ENCODE data around the gene GMPPA.

DNA sequence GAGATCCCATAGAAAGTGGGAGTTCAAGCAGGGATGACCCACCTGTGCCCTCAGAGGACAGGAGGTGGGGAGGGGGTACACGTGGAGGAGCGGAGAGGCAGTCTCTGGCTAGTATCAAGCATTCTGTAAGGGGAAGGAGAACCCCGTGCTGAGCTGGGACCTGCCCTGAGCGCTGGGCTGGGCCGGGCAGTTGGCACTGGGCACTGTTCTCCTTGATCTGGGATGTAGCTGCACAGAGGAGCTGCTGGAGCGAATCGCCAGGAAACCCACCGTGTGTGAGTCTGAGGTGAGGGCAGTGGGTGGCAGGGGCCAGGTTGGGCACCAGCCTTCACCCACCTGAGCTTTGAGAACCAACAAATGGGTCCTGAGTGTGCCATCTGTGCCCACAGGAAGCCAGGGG is 19.8 kb upstream of the GMPPA start:
- no peak for TF ChIP-seq POLR2A (IDR thresholded peaks at IDR 0.05)
- TF ChIP-seq, protein P1, sequence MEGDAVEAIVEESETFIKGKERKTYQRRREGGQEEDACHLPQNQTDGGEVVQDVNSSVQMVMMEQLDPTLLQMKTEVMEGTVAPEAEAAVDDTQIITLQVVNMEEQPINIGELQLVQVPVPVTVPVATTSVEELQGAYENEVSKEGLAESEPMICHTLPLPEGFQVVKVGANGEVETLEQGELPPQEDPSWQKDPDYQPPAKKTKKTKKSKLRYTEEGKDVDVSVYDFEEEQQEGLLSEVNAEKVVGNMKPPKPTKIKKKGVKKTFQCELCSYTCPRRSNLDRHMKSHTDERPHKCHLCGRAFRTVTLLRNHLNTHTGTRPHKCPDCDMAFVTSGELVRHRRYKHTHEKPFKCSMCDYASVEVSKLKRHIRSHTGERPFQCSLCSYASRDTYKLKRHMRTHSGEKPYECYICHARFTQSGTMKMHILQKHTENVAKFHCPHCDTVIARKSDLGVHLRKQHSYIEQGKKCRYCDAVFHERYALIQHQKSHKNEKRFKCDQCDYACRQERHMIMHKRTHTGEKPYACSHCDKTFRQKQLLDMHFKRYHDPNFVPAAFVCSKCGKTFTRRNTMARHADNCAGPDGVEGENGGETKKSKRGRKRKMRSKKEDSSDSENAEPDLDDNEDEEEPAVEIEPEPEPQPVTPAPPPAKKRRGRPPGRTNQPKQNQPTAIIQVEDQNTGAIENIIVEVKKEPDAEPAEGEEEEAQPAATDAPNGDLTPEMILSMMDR (IDR thresholded peaks at IDR 0.05 in 8 of 11, conservative IDR thresholded peaks at IDR 0.05 in 3 of 11) = no peak

All from spleen (tissue), 7 donors.